ENCODE data around the gene RBM39.
A peak's percentile ranks its signal among the peaks of the same experiment; 100 is the strongest.
"Not testable (repeated sequence)": the region's sequence is repeated elsewhere in the genome, so short reads cannot be mapped to it uniquely, and the experiment has no call there.

The RBM39 gene

GRCh38 chr20:35771689-35772562 lies 29.9 kb upstream of the RBM39 start, which contains the start of gene PHF20:
TSS of gene PHF20 (plus strand) at chr20:35772015. CDS start at chr20:35801523, 29,508 bp downstream.
- peak within 1 kb of the TSS; percentile 79 for H3K4me3 ChIP-seq (ENCODE audit: extremely low read depth, insufficient read depth, low read length, poor library complexity, severe bottlenecking)
- WGBS, 2 experiments (ENCODE audit: insufficient coverage in 2 of 2), result 8 to 9% methylated on average over 50 to 53 of the region's 87 CpGs
- peak within 1 kb of the TSS; percentile 68 for H3K27ac ChIP-seq (ENCODE audit: low read depth, low read length, severe bottlenecking)
- peaks cover 19% of the 10 kb centered on the region for H3K4me1 ChIP-seq (ENCODE audit: control insufficient read depth, insufficient read depth, low read length, poor library complexity, severe bottlenecking)
- H3K9me3 ChIP-seq (ENCODE audit: control insufficient read depth, low read length), result peaks cover 9% of the 10 kb centered on the region
- peaks cover 12% of the 10 kb centered on the region for H3K36me3 ChIP-seq (ENCODE audit: control insufficient read depth, insufficient read depth, low read length)

GRCh38 chr20:35771367-35771688 lies 29.3 kb upstream of the RBM39 start:
- H3K27ac ChIP-seq (ENCODE audit: low read depth, low read length, severe bottlenecking), result peak overlapping the region; percentile 68
- H3K4me3 ChIP-seq (ENCODE audit: extremely low read depth, insufficient read depth, low read length, poor library complexity, severe bottlenecking), result no peak overlapping the region
- H3K36me3 ChIP-seq (ENCODE audit: control insufficient read depth, insufficient read depth, low read length), result peaks cover 11% of the 10 kb centered on the region
- peaks cover 9% of the 10 kb centered on the region for H3K9me3 ChIP-seq (ENCODE audit: control insufficient read depth, low read length)
- WGBS, 2 experiments (ENCODE audit: insufficient coverage in 2 of 2), result 83 to 85% methylated on average over 9 of the region's 9 CpGs
- H3K4me1 ChIP-seq (ENCODE audit: control insufficient read depth, insufficient read depth, low read length, poor library complexity, severe bottlenecking), result peaks cover 19% of the 10 kb centered on the region

GRCh38 chr20:35768731-35769664 lies 26.9 kb upstream of the RBM39 start:
- WGBS, 2 experiments (ENCODE audit: insufficient coverage in 2 of 2), result 43 to 45% methylated on average over 1 to 3 of the region's 5 CpGs
- Histone ChIP-seq H3K36me3 (ENCODE audit: control insufficient read depth, insufficient read depth, low read length) (peaks cover under 1% of the 10 kb centered on the region), H3K4me1 (ENCODE audit: control insufficient read depth, insufficient read depth, low read length, poor library complexity, severe bottlenecking) (peaks cover 16% of the 10 kb centered on the region), H3K4me3 (ENCODE audit: extremely low read depth, insufficient read depth, low read length, poor library complexity, severe bottlenecking) (no peak overlapping the region), H3K27ac (ENCODE audit: low read depth, low read length, severe bottlenecking) (peak overlapping the region; percentile 97), H3K9me3 (ENCODE audit: control insufficient read depth, low read length) (peaks cover 9% of the 10 kb centered on the region)

- peak overlapping the region; percentile 97 for H3K27ac ChIP-seq (ENCODE audit: low read depth, low read length, severe bottlenecking)
- H3K4me3 ChIP-seq (ENCODE audit: extremely low read depth, insufficient read depth, low read length, poor library complexity, severe bottlenecking), result no peak overlapping the region
- peaks cover 8% of the 10 kb centered on the region for H3K4me1 ChIP-seq (ENCODE audit: control insufficient read depth, insufficient read depth, low read length, poor library complexity, severe bottlenecking)
- H3K36me3 ChIP-seq (ENCODE audit: control insufficient read depth, insufficient read depth, low read length), result no peaks in the 10 kb centered on the region
- H3K9me3 ChIP-seq (ENCODE audit: control insufficient read depth, low read length), result peaks cover 9% of the 10 kb centered on the region
- 76 to 80% methylated on average over 7 to 9 of the region's 12 CpGs for WGBS, 2 experiments (ENCODE audit: insufficient coverage in 2 of 2)
These were observed 25.8 kb upstream of the RBM39 start for GRCh38 chr20:35767683-35768481.

- Histone ChIP-seq H3K9me3 (ENCODE audit: control insufficient read depth, low read length) (peaks cover 9% of the 10 kb centered on the region), H3K4me1 (ENCODE audit: control insufficient read depth, insufficient read depth, low read length, poor library complexity, severe bottlenecking) (peaks cover 12% of the 10 kb centered on the region), H3K4me3 (ENCODE audit: extremely low read depth, insufficient read depth, low read length, poor library complexity, severe bottlenecking) (no peak overlapping the region), H3K36me3 (ENCODE audit: control insufficient read depth, insufficient read depth, low read length) (no peaks in the 10 kb centered on the region), H3K27ac (ENCODE audit: low read depth, low read length, severe bottlenecking) (no peak overlapping the region)
- 97 to 100% methylated on average over 3 of the region's 4 CpGs for WGBS, 2 experiments (ENCODE audit: insufficient coverage in 2 of 2)
These were observed 24.8 kb upstream of the RBM39 start for GRCh38 chr20:35766843-35767242.

- H3K4me3 ChIP-seq (ENCODE audit: extremely low read depth, insufficient read depth, low read length, poor library complexity, severe bottlenecking); H3K9me3 ChIP-seq (ENCODE audit: control insufficient read depth, low read length); H3K36me3 ChIP-seq (ENCODE audit: control insufficient read depth, insufficient read depth, low read length); H3K27ac ChIP-seq (ENCODE audit: low read depth, low read length, severe bottlenecking): not testable (repeated sequence)
- 77 to 94% methylated on average over 2 of the region's 2 CpGs for WGBS, 2 experiments (ENCODE audit: insufficient coverage in 2 of 2)
- H3K4me1 ChIP-seq (ENCODE audit: control insufficient read depth, insufficient read depth, low read length, poor library complexity, severe bottlenecking), result peaks cover 12% of the 10 kb centered on the region
These were observed 22.9 kb upstream of the RBM39 start for GRCh38 chr20:35764936-35765335.

GRCh38 chr20:35762461-35762860 lies 20.4 kb upstream of the RBM39 start:
- no peak overlapping the region for H3K4me3 ChIP-seq (ENCODE audit: extremely low read depth, insufficient read depth, low read length, poor library complexity, severe bottlenecking)
- no peaks in the 10 kb centered on the region for H3K9me3 ChIP-seq (ENCODE audit: control insufficient read depth, low read length)
- H3K4me1 ChIP-seq (ENCODE audit: control insufficient read depth, insufficient read depth, low read length, poor library complexity, severe bottlenecking), result peaks cover 4% of the 10 kb centered on the region
- WGBS, 2 experiments (ENCODE audit: insufficient coverage in 2 of 2), result 84% methylated on average over 2 of the region's 3 CpGs; no CpG with 5 or more reads in 1 of the 2 experiments
- H3K36me3 ChIP-seq (ENCODE audit: control insufficient read depth, insufficient read depth, low read length), result no peaks in the 10 kb centered on the region
- no peak overlapping the region for H3K27ac ChIP-seq (ENCODE audit: low read depth, low read length, severe bottlenecking)

- H3K4me1 ChIP-seq (ENCODE audit: control insufficient read depth, insufficient read depth, low read length, poor library complexity, severe bottlenecking); H3K4me3 ChIP-seq (ENCODE audit: extremely low read depth, insufficient read depth, low read length, poor library complexity, severe bottlenecking); H3K36me3 ChIP-seq (ENCODE audit: control insufficient read depth, insufficient read depth, low read length); H3K9me3 ChIP-seq (ENCODE audit: control insufficient read depth, low read length); H3K27ac ChIP-seq (ENCODE audit: low read depth, low read length, severe bottlenecking): not testable (repeated sequence)
- 89 to 98% methylated on average over 8 to 11 of the region's 11 CpGs for WGBS, 2 experiments (ENCODE audit: insufficient coverage in 2 of 2)
These were observed 19.5 kb upstream of the RBM39 start for GRCh38 chr20:35761548-35761947.

- WGBS, 2 experiments (ENCODE audit: insufficient coverage in 2 of 2), result 60 to 87% methylated on average over 3 to 4 of the region's 4 CpGs
- Histone ChIP-seq H3K4me1 (ENCODE audit: control insufficient read depth, insufficient read depth, low read length, poor library complexity, severe bottlenecking) (no peaks in the 10 kb centered on the region), H3K36me3 (ENCODE audit: control insufficient read depth, insufficient read depth, low read length) (no peaks in the 10 kb centered on the region), H3K27ac (ENCODE audit: low read depth, low read length, severe bottlenecking) (no peak overlapping the region), H3K9me3 (ENCODE audit: control insufficient read depth, low read length) (no peaks in the 10 kb centered on the region), H3K4me3 (ENCODE audit: extremely low read depth, insufficient read depth, low read length, poor library complexity, severe bottlenecking) (no peak overlapping the region)
These were observed 15.1 kb upstream of the RBM39 start for GRCh38 chr20:35757098-35757705.

- WGBS, 2 experiments (ENCODE audit: insufficient coverage in 2 of 2), result 87 to 92% methylated on average over 2 to 3 of the region's 4 CpGs
- Histone ChIP-seq H3K36me3 (ENCODE audit: control insufficient read depth, insufficient read depth, low read length) (no peaks in the 10 kb centered on the region), H3K4me1 (ENCODE audit: control insufficient read depth, insufficient read depth, low read length, poor library complexity, severe bottlenecking) (no peaks in the 10 kb centered on the region), H3K9me3 (ENCODE audit: control insufficient read depth, low read length) (no peaks in the 10 kb centered on the region), H3K4me3 (ENCODE audit: extremely low read depth, insufficient read depth, low read length, poor library complexity, severe bottlenecking) (no peak overlapping the region), H3K27ac (ENCODE audit: low read depth, low read length, severe bottlenecking) (no peak overlapping the region)
These were observed 14.3 kb upstream of the RBM39 start for GRCh38 chr20:35756404-35756803.

Data from mesodermal cell (in vitro differentiated cells).